AG04450 (cell line): ENCODE results near the gene AGBL3. TPM values are rescaled to one million over a fixed set of nuclear protein-coding genes. Genes with fewer than 3 reads are reported as not detected.

ENCODE experiments used
- CTCF ChIA-PET: fragments of 300-600, 350-600 bp; formaldehyde crosslinking; extraction: SDS; loops from one replicate; lab custom pipeline; 2022; ENCODE audit warnings: antibody characterized with exemption, inconsistent platforms; lab: Charles Lee
- POLR2A ChIA-PET: fragments of 350-600 bp; formaldehyde crosslinking; extraction: SDS; loops from one replicate; lab custom pipeline; 2021; ENCODE audit warnings: antibody characterized with exemption, inconsistent platforms; lab: Yijun Ruan, JAX
- DNase-seq: peaks from one replicate; pipeline ENCODE4 v3.0.0-alpha.2; 2011; ENCODE audit warnings: low read depth, low spot score
- H3K27ac ChIP-seq: one replicate; pipeline ENCODE4 v1.5.1; 2012; ENCODE audit warnings: low read depth, low read length, control low read depth
- H3K27me3 ChIP-seq: one replicate; pipeline ENCODE4 v1.6.0; 2012; ENCODE audit warnings: low read length; ENCODE audit not compliant: control insufficient read depth, insufficient read depth
- H3K4me3 ChIP-seq: 2 replicates; pipeline ENCODE4 v1.5.1; 2011; ENCODE audit warnings: mild to moderate bottlenecking, low read depth, low read length, control low read depth
- H3K9me3 ChIP-seq: 2 replicates; pipeline ENCODE4 v1.5.1; 2012; ENCODE audit warnings: low read length; ENCODE audit not compliant: control insufficient read depth, insufficient read depth
- polyA minus RNA-seq: library from RNA; depleted of rRNA, polyadenylated mRNA; stranded (reverse); fragments of >200 nt; gene quantifications from 2 replicates; pipeline ENCODE4 v1.2.3, GENCODE V29; 2011; rRNA and poly(A)+ RNA removed
- polyA plus RNA-seq: library from polyadenylated mRNA; depleted of rRNA; stranded (reverse); fragments of >200 nt; gene quantifications from 2 replicates; pipeline ENCODE4 v1.2.3, GENCODE V29; 2011; rRNA removed
- TF ChIP-seq, protein P1 (sequence below): IDR thresholded peaks from 2 replicates; pipeline ENCODE4 v1.5.1; 2011; ENCODE audit warnings: low read depth, low read length, control low read depth, inconsistent platforms

AGBL3 gene
- polyA plus RNA-seq, result 0.32 and 0.38 TPM in 2 replicates
- polyA minus RNA-seq, result 0.70 and 1.2 TPM in 2 replicates

DNA sequence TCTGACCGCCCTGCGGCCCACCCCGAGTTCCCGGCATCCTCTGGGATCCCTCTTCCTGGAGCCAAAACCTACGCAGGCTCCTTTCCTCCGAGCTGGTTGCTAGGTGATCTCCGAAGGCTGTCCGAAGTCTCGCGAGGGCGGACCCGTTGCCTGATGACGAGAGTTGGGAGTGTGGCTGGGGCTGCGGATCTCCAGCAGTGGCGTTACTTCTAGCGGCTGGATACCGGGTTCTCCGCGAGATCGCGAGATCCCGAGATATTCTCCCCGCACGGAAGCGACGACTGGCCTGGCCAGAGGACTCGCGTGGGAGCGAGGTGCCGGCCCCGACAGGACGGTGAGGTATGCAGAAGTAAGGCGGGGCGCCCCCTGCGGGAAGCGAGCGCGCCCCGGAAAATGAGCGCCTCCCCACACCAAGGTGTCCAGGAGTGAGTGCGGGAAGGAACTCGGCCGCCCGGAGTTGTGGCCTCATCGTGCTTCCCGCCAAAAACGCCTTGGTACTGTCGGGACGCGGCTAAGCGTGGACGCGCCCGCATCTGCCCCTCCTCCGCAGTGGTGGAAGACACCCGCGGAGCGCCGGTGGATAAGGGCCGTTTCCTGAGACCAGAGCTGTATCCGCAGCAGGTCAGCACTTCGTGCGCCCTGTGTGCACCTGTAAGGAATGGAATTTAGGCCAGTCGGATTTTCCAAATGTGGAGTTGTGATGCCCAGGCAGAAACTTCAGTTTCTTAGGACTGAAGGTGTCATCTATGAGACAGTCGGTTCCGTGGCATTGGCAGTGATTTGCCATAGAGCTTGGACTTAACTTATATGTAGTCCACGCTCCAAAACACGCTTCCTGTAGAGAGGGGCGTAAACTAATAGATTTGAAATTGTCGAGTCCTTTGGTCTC lies at the start of gene AGBL3:
TSS of gene AGBL3 (plus strand) at position 146 of the 889 bp plus-strand sequence. CDS start 1,426 bp downstream, outside the sequence.
- ChIA-PET POLR2A (interaction anchor here (0.5 to 1.5 kb wide), 3 partner anchors 185 to 218 kb away, joined by 3 to 9 read pairs (median 4); no protein-coding TSS in a partner anchor), CTCF (interaction anchor here (0.6 to 2.9 kb wide), 12 partner anchors 15 to 353 kb away, joined by 3 to 15 read pairs (median 4); partner anchors contain the start of genes CYREN and TMEM140)
- TF ChIP-seq, protein P1, sequence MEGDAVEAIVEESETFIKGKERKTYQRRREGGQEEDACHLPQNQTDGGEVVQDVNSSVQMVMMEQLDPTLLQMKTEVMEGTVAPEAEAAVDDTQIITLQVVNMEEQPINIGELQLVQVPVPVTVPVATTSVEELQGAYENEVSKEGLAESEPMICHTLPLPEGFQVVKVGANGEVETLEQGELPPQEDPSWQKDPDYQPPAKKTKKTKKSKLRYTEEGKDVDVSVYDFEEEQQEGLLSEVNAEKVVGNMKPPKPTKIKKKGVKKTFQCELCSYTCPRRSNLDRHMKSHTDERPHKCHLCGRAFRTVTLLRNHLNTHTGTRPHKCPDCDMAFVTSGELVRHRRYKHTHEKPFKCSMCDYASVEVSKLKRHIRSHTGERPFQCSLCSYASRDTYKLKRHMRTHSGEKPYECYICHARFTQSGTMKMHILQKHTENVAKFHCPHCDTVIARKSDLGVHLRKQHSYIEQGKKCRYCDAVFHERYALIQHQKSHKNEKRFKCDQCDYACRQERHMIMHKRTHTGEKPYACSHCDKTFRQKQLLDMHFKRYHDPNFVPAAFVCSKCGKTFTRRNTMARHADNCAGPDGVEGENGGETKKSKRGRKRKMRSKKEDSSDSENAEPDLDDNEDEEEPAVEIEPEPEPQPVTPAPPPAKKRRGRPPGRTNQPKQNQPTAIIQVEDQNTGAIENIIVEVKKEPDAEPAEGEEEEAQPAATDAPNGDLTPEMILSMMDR, result peak; percentile 65
- no peaks in the 10 kb centered on the region; the same call in 1 of the 2 replicates for H3K9me3 ChIP-seq
- peak within 1 kb of the TSS; percentile 87 for H3K4me3 ChIP-seq
- DNase-seq, result peak; percentile 89
- peak within 1 kb of the TSS; percentile 73 for H3K27ac ChIP-seq
- H3K27me3 ChIP-seq, result no peaks in the 10 kb centered on the region

DNA sequence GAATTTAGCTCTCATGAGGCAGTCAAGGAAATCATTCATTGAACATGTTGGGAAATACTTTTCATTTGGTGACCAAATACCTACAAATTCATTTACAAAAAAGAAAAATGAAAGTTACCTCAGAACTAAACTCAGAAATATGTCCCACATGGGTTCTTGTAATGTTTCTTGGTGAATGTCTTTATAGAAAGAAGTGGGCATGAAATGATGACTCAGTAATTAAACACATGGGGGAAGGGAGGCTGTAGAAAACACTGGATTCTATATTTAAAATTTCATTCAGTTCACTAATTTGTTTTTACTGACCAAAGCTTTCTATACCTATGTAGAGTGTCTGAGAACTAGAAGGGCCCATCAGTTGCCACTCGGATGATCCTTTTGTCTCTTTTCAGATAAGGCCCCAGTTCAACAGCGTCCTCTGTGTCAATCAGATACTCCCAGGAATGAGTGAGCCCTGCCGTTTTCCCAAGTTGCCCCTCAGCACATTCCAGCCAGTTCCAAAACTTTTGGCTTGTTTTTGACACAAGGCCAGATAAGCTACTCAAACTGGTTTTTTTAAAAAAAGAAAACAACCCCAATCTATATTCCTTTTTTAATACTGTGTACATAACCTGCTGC lies 49.3 kb upstream of the AGBL3 start:
- no peaks in the 10 kb centered on the region for H3K9me3 ChIP-seq
- ChIA-PET CTCF (interaction anchor here (0.7 kb wide), 1 partner anchor 1681 kb away, joined by 6 read pairs; no protein-coding TSS in a partner anchor), POLR2A (interaction anchor here (0.6 to 0.9 kb wide), 4 partner anchors 19 to 291 kb away, joined by 3 to 10 read pairs (median 4); partner anchors contain the start of gene BPGM)
- TF ChIP-seq, protein P1, result no peak
- DNase-seq, result no peak
- H3K27ac ChIP-seq, result no peak overlapping the region
- no peaks in the 10 kb centered on the region for H3K27me3 ChIP-seq
- no peak overlapping the region for H3K4me3 ChIP-seq

DNA sequence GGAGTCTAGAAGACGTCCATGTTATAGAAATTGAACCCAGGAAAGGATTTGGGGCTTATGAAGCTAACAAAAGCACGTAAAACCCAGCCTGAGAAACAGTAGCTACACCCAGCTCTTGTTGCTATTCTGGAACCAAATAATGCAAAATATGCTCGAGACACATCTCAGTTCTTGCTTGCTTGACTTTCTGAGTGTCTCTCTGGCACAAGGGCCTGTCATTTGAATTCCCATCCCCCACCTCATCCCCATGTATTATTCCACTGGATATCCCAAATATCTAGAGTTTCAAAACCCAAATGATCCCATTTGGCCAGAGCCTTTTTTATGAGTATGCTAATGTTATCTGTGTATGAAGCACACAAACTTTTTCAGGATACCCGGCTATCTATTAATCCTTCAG lies 48.2 kb upstream of the AGBL3 start:
- Histone ChIP-seq H3K9me3 (no peaks in the 10 kb centered on the region), H3K27ac (no peak overlapping the region), H3K27me3 (no peaks in the 10 kb centered on the region), H3K4me3 (no peak overlapping the region)
- no peak for DNase-seq
- TF ChIP-seq, protein P1, result no peak
- ChIA-PET POLR2A (no interaction called here), CTCF (interaction anchor here (0.8 kb wide), 1 partner anchor 252 kb away, joined by 3 read pairs; no protein-coding TSS in a partner anchor)

DNA sequence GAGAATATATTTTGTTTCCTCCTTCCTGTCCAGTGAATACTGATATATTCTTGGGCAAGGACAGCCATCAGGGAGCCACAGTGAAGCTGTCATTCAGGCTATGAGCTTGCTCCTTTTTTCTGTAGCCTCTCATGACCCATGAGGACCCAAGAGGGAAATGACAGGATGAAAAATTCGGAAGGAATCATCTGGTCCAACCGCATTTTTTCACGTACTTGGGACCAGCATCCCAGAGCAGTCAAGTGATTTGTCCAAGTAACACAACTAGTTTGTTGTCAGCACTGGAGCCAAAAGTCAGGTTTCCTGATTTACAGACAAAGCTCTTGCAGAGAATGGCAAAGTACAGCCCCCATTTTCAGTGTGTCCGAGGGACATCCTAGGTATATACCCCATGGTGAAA lies 47.2 kb upstream of the AGBL3 start:
- Histone ChIP-seq H3K27ac (no peak overlapping the region), H3K27me3 (no peaks in the 10 kb centered on the region), H3K4me3 (no peak overlapping the region), H3K9me3 (no peaks in the 10 kb centered on the region)
- CTCF ChIA-PET, result no interaction called here
- TF ChIP-seq, protein P1, result no peak
- no peak for DNase-seq
- POLR2A ChIA-PET, result no interaction called here
